GM12878 (cell line): ENCODE results near the gene UAP1L1. TPM values are rescaled to one million over a fixed set of nuclear protein-coding genes. Genes with fewer than 3 reads are reported as not detected.

ENCODE experiments used
- ATAC-seq: fragments of 200-7000 bp; cut with Tn5 transposase; 3 replicates; pipeline ENCODE4 v1.9.1; 2020; ENCODE audit warnings: mild to moderate bottlenecking, moderate library complexity
- BruUV-seq: library from RNA; stranded (reverse); fragments of 400-500 nt; replicated peaks from 2 replicates; lab custom pipeline; 2021; lab: Mats Ljungman, UMichigan
- CTCF ChIA-PET: fragments of 300-600 bp; sonication (Branson Sonifier 250); formaldehyde crosslinking; extraction: SDS; loops from one replicate; lab custom pipeline; 2021; ENCODE audit warnings: inconsistent platforms; lab: Yijun Ruan, JAX
- POLR2A ChIA-PET: fragments of 350-600 bp; formaldehyde crosslinking; extraction: SDS; loops from one replicate; lab custom pipeline; 2021; ENCODE audit warnings: inconsistent platforms; lab: Charles Lee
- RAD21 ChIA-PET: fragments of 300-600 bp; sonication (Branson Sonifier 250); formaldehyde crosslinking; loops from one replicate; lab custom pipeline; 2023; ENCODE audit warnings: antibody characterized with exemption; ENCODE audit not compliant: unreplicated experiment; lab: Charles Lee
- SMC1A ChIA-PET: fragments of 300-600 bp; sonication (Branson Sonifier 250); formaldehyde crosslinking; loops from one replicate; lab custom pipeline; 2023; ENCODE audit not compliant: unreplicated experiment, uncharacterized antibody; lab: Charles Lee
- DNase-seq: peaks from one replicate; pipeline ENCODE4 v3.0.0-alpha.2; 2011; ENCODE audit warnings: low read depth, low spot score
- FAIRE-seq: peaks from 3 replicates; lab custom pipeline; 2011; peaks lifted over from hg19 to GRCh38; lab: Jason Lieb, UNC
- H2AFZ ChIP-seq: 2 replicates; pipeline ENCODE4 v1.6.0; 2011; ENCODE audit warnings: low read depth, low read length, control low read depth; ENCODE audit not compliant: control insufficient read depth
- H3K27ac ChIP-seq: 2 replicates; pipeline ENCODE4 v1.5.1; 2011; ENCODE audit warnings: control low read depth; ENCODE audit not compliant: control insufficient read depth, insufficient read depth
- H3K27me3 ChIP-seq, 2 experiments: replicated peaks in 1 of 2; 2 replicates each; pipeline versions ENCODE4 v1.6.0 to v1.6.1; 2011; ENCODE audit warnings: low read length in 1 of 2; ENCODE audit not compliant: control insufficient read depth in 2 of 2, insufficient read depth in 2 of 2
- H3K36me3 ChIP-seq, 2 experiments: 2 replicates each; pipeline ENCODE4 v1.5.1; 2011; ENCODE audit warnings: low read length in 1 of 2; ENCODE audit not compliant: control insufficient read depth in 2 of 2, insufficient read depth in 2 of 2
- H3K4me1 ChIP-seq: 2 replicates; pipeline ENCODE4 v1.6.1; 2011; ENCODE audit warnings: mild to moderate bottlenecking, low read length, moderate library complexity, mixed read lengths; ENCODE audit not compliant: control insufficient read depth, insufficient read depth
- H3K4me2 ChIP-seq: 2 replicates; pipeline ENCODE4 v1.6.0; 2011; ENCODE audit warnings: control low read depth; ENCODE audit not compliant: control insufficient read depth, insufficient read depth
- H3K4me3 ChIP-seq: fragments of 200-600 bp; sonication (generic); 2 replicates; pipeline ENCODE4 v1.5.1; 2016
- H3K79me2 ChIP-seq: 2 replicates; pipeline ENCODE4 v1.6.0; 2011; ENCODE audit warnings: low read length; ENCODE audit not compliant: control insufficient read depth, insufficient read depth
- H3K9ac ChIP-seq: 2 replicates; pipeline ENCODE4 v1.8.0; 2011; ENCODE audit warnings: low read length, control low read depth, mixed read lengths; ENCODE audit not compliant: control insufficient read depth, insufficient read depth
- H3K9me3 ChIP-seq: replicated peaks from 3 replicates; pipeline ENCODE4 v1.5.1; 2011; ENCODE audit warnings: mild to moderate bottlenecking, low read length; ENCODE audit not compliant: control insufficient read depth, insufficient read depth
- H4K20me1 ChIP-seq: 2 replicates; pipeline ENCODE4 v1.6.0; 2011; ENCODE audit not compliant: control insufficient read depth, insufficient read depth
- ATF3 ChIP-seq: IDR thresholded peaks from 2 replicates; pipeline ENCODE4 v1.6.1; 2011; ENCODE audit warnings: low read depth, mild to moderate bottlenecking, low read length, moderate library complexity, borderline replicate concordance; ENCODE audit errors: extremely low read depth
- BCLAF1 ChIP-seq: fragments of 450-650 bp; IDR thresholded peaks from 2 replicates; pipeline ENCODE4 v1.6.1; 2017; ENCODE audit warnings: antibody characterized with exemption, mild to moderate bottlenecking, moderate library complexity
- CTCF ChIP-seq, 3 experiments: IDR thresholded peaks in 2 of 3; conservative IDR thresholded peaks in 1 of 3; 2 replicates each; pipeline ENCODE4 v1.5.1; 2011; ENCODE audit warnings: low read depth in 3 of 3, low read length in 3 of 3, mild to moderate bottlenecking in 3 of 3, control low read depth in 2 of 3, moderate library complexity in 2 of 3, inconsistent platforms in 1 of 3, mixed read lengths in 1 of 3; ENCODE audit not compliant: control insufficient read depth in 2 of 3, insufficient read depth in 1 of 3; ENCODE audit errors: extremely low read depth in 1 of 3
- IRF4 ChIP-seq: IDR thresholded peaks from 2 replicates; pipeline ENCODE4 v1.6.1; 2011; ENCODE audit warnings: low read depth, low read length
- MEF2A ChIP-seq: IDR thresholded peaks from 2 replicates; pipeline ENCODE4 v1.6.1; 2011; ENCODE audit warnings: low read depth, mild to moderate bottlenecking, low read length, moderate library complexity; ENCODE audit not compliant: insufficient read depth
- MEF2B ChIP-seq: fragments of 450-650 bp; IDR thresholded peaks from 2 replicates; pipeline ENCODE4 v1.6.1; 2018; ENCODE audit warnings: mild to moderate bottlenecking, moderate library complexity; ENCODE audit not compliant: partially characterized antibody, poor library complexity, severe bottlenecking
- MYC ChIP-seq: IDR thresholded peaks from 2 replicates; pipeline ENCODE4 v1.6.1; 2011; ENCODE audit warnings: mild to moderate bottlenecking, low read length, moderate library complexity, inconsistent platforms; ENCODE audit not compliant: insufficient read depth, insufficient replicate concordance, insufficient read length, severe bottlenecking
- NR2C2 ChIP-seq: IDR thresholded peaks from 2 replicates; pipeline ENCODE4 v1.6.1; 2011; ENCODE audit warnings: borderline replicate concordance, low read depth; ENCODE audit not compliant: control insufficient read depth, insufficient read length
- YY1 ChIP-seq: IDR thresholded peaks from 2 replicates; pipeline ENCODE4 v1.6.1; 2011; ENCODE audit warnings: low read depth, mild to moderate bottlenecking, low read length
- ZBTB4 ChIP-seq: fragments of 450-650 bp; formaldehyde crosslinking; IDR thresholded peaks from 2 replicates; pipeline ENCODE4 v1.4.0; 2022; ENCODE audit warnings: mild to moderate bottlenecking, moderate library complexity
- ZZZ3 ChIP-seq: IDR thresholded peaks from 2 replicates; pipeline ENCODE4 v1.6.1; 2011; ENCODE audit warnings: low read depth; ENCODE audit not compliant: control insufficient read depth, insufficient read length
- WGBS: methylation state at CpG from one replicate; pipeline ENCODE4 v1.1.6; 2016; ENCODE audit warnings: low lambda C conversion rate; ENCODE audit not compliant: insufficient replicate concordance, insufficient coverage; ENCODE audit errors: missing lambda C conversion rate; 5-methylcytosine and 5-hydroxymethylcytosine counted together
- in situ Hi-C: fragments of 300-500 bp; cut with MboI; formaldehyde crosslinking; loops from 9 replicates; pipeline ENCODE4 v1.14.3; 2018; ENCODE audit warnings: mixed read lengths
- intact Hi-C: fragments of 100-400 bp; cut with micrococcal nuclease; formaldehyde crosslinking; loops from one replicate; pipeline ENCODE4 v1.14.2; 2022; ENCODE audit not compliant: unreplicated experiment
- polyA plus RNA-seq, 11 experiments: library from polyadenylated mRNA; depleted of rRNA in 4 of 11; unstranded in 6 of 11; stranded (reverse) in 5 of 11; fragments of >200 nt; fragmentation: Nextera tagmentation in 4 of 11; fragmentation: Illumina TruSeq in 1 of 11; extraction: Ambion mirVana in 4 of 11; extraction: Trizol in 1 of 11; gene quantifications; 1 replicate in 1 of 11; 2 replicates in 10 of 11; pipeline versions ENCODE4 v1.2.1 to v1.2.3, GENCODE V29; 2011 to 2016; ENCODE audit warnings: inconsistent platforms in 2 of 11, missing spikeins in 2 of 11, low read depth in 1 of 11
- total RNA-seq, 4 experiments: library from RNA; depleted of rRNA in 3 of 4; stranded (reverse); fragments of >200 nt in 3 of 4; fragmentation: Illumina TruSeq in 1 of 4; extraction: Trizol in 1 of 4; gene quantifications; 2 replicates each; pipeline versions ENCODE4 v1.2.1 to v1.2.3, GENCODE V29; 2013 to 2021

The UAP1L1 gene
- total and polyA plus RNA-seq, 10 of the 15 experiments (the other 5 are each of a cell fraction or from before 2014, with no cell fraction given): 0.29 to 15.7 (median 5.8) TPM

GRCh38 chr9:137037035-137037434 is 40.3 kb upstream of the UAP1L1 start (continued):
- TF ChIP-seq ZBTB4 (no peak), MYC (no peak)
- TF ChIP-seq, all 136 proteins: peak for 0

GRCh38 chr9:137037483-137037882 is 39.8 kb upstream of the UAP1L1 start:
- no peaks in the 10 kb centered on the region for H3K79me2 ChIP-seq
- H2AFZ ChIP-seq: no peak overlapping the region
- no peaks in the 10 kb centered on the region for H4K20me1 ChIP-seq
- ChIA-PET SMC1A (interaction anchor here (1.5 kb wide), 1 partner anchor 249 kb away, joined by 3 read pairs; no protein-coding TSS in a partner anchor), RAD21 (interaction anchor here (3.8 kb wide), 1 partner anchor 90 kb away, joined by 109 read pairs; no protein-coding TSS in a partner anchor), POLR2A (interaction anchor here (0.6 kb wide), 1 partner anchor 22 kb away, joined by 3 read pairs; no protein-coding TSS in a partner anchor), CTCF (interaction anchor here (1.0 to 4.4 kb wide), 6 partner anchors 9 to 218 kb away, joined by 3 to 163 read pairs (median 6); partner anchors contain the start of gene NPDC1)
- no peak overlapping the region for H3K27ac ChIP-seq
- peaks cover 16% of the 10 kb centered on the region for H3K4me1 ChIP-seq
- ATAC-seq (no peak), FAIRE-seq (no peak), DNase-seq (no peak)
- no peak overlapping the region for H3K9ac ChIP-seq
- H3K27me3 ChIP-seq: no peaks in the 10 kb centered on the region
- no peak overlapping the region for H3K4me3 ChIP-seq
- H3K9me3 ChIP-seq: no peaks in the 10 kb centered on the region
- no peaks in the 10 kb centered on the region for H3K36me3 ChIP-seq
- no peak overlapping the region for H3K4me2 ChIP-seq
- in situ Hi-C loops: loop anchor here (5.0 kb wide), 2 partner anchors 90 to 240 kb away; partner anchors contain the start of genes C8G and CCDC183
- intact Hi-C loops: loop anchor here (5.0 kb wide), 1 partner anchor 190 kb away; the partner anchor contains the start of gene PHPT1
- BruUV-seq: no TSS peak
- 59% methylated on average over 10 of the region's 10 CpGs for WGBS
- no peak for TF ChIP-seq BCLAF1
- TF ChIP-seq YY1: no peak
- TF ChIP-seq MEF2A: no peak
- no peak for TF ChIP-seq CTCF (IDR thresholded peaks at IDR 0.05 in 2 of 3, conservative IDR thresholded peaks at IDR 0.05 in 1 of 3; ENCODE audit: control insufficient read depth in 2 of 3, extremely low read depth in 1 of 3, insufficient read depth in 1 of 3, low read depth in 3 of 3, low read length in 3 of 3)
- TF ChIP-seq ATF3: no peak
- no peak for TF ChIP-seq MEF2B
- TF ChIP-seq NR2C2: no peak
- no peak for TF ChIP-seq IRF4
- TF ChIP-seq ZZZ3: no peak
